ENCODE data around the gene ATXN3L. TPM values are rescaled to one million over a fixed set of nuclear protein-coding genes. Genes with fewer than 3 reads are reported as not detected.

Gene ATXN3L
- total RNA-seq, 4 donors from 2014 or later, result not detected

DNA sequence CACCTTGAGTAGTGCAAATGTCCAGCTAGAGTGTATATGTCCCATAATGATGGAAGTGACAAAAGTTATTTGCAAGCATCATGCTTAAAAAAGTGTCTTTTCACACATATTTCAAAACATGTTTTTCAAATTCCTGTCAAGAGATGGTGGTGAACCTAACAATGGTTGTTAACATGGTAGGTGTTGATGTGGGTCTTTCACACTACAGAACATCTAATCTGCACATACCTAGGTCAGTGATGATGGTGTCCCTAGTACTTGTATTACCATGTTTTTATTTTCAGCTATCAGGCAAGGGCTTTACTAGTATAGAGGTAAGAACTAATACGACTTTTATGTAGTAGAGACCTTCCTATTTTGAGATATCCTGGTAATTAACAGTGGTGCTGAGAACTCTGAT is 3.4 kb upstream of the ATXN3L start:
- H3K27ac ChIP-seq (replicated peaks in 1 of 4), result no peak overlapping the region
- H3K9me3 ChIP-seq, result no peaks in the 10 kb centered on the region
- no peaks in the 10 kb centered on the region for H3K27me3 ChIP-seq
- no peaks in the 10 kb centered on the region for H3K4me1 ChIP-seq
- H3K36me3 ChIP-seq, result no peaks in the 10 kb centered on the region
- TF ChIP-seq EP300 (IDR thresholded peaks at IDR 0.05), result no peak
- no peak for TF ChIP-seq POLR2A (IDR thresholded peaks at IDR 0.05; ENCODE audit: low read depth)
- TF ChIP-seq, protein P1, sequence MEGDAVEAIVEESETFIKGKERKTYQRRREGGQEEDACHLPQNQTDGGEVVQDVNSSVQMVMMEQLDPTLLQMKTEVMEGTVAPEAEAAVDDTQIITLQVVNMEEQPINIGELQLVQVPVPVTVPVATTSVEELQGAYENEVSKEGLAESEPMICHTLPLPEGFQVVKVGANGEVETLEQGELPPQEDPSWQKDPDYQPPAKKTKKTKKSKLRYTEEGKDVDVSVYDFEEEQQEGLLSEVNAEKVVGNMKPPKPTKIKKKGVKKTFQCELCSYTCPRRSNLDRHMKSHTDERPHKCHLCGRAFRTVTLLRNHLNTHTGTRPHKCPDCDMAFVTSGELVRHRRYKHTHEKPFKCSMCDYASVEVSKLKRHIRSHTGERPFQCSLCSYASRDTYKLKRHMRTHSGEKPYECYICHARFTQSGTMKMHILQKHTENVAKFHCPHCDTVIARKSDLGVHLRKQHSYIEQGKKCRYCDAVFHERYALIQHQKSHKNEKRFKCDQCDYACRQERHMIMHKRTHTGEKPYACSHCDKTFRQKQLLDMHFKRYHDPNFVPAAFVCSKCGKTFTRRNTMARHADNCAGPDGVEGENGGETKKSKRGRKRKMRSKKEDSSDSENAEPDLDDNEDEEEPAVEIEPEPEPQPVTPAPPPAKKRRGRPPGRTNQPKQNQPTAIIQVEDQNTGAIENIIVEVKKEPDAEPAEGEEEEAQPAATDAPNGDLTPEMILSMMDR (IDR thresholded peaks at IDR 0.05), result no peak
- TF ChIP-seq POLR2AphosphoS5 (IDR thresholded peaks at IDR 0.05), result no peak
- no peak for DNase-seq (ENCODE audit: extremely low spot score)
- intact Hi-C loops (cut with DNase I), result no loop called here
- no peak overlapping the region for H3K4me3 ChIP-seq
- 79% methylated on average over 1 of the region's 1 CpG for whole genome bisulfite sequencing

DNA sequence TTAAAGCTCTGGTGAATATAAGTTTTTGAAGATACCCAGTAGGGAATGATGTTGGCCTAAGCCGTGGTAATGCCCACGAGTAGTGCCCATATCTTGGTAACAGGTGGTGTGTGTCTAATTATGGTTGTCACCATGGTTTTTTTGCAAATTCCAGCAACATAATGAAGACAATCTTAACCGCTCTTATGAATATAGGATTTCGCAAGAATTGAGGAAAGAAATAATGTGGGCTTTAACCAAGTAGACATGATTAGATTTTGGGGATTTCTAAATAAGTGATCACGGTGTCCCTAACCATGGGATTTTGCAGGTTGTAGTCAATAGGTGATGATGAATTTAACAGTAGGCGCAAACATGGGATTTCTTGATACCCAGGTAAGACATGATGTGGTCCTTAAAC is 2.5 kb downstream of the ATXN3L start:
- no peak for DNase-seq (ENCODE audit: extremely low spot score)
- 93% methylated on average over 6 of the region's 6 CpGs for WGBS
- Histone ChIP-seq H3K27me3 (no peaks in the 10 kb centered on the region), H3K36me3 (no peaks in the 10 kb centered on the region), H3K9me3 (no peaks in the 10 kb centered on the region), H3K27ac (replicated peaks in 1 of 4) (no peak overlapping the region), H3K4me3 (no peak overlapping the region), H3K4me1 (no peaks in the 10 kb centered on the region)
- intact Hi-C loops (cut with DNase I), result no loop called here
- TF ChIP-seq POLR2A (IDR thresholded peaks at IDR 0.05; ENCODE audit: low read depth) (no peak), POLR2AphosphoS5 (IDR thresholded peaks at IDR 0.05) (no peak), EP300 (IDR thresholded peaks at IDR 0.05) (no peak)
- TF ChIP-seq, protein P1 (IDR thresholded peaks at IDR 0.05), result no peak

DNA sequence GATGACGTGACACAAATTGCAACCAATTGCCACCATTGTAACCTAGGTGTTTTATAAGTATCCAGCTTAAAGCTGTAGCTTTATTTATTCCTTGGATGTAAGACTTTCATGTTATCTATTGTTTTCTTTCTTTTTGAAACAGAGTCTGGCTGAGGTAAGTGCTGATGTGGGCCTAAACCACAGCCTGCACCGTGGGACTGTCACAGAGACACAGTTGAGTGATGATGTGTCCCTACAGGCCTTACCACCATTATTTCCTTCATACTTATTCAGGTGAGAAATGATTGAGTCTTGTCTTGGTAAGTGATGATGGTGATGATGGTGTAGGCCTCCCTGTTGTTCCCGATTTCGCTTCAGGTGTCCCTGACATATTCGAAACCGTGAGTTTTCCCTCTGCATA is 8.3 kb downstream of the ATXN3L start:
- intact Hi-C loops (cut with DNase I), result no loop called here
- WGBS, result 91% methylated on average over 6 of the region's 6 CpGs
- no peak overlapping the region for H3K27ac ChIP-seq (replicated peaks in 1 of 4)
- TF ChIP-seq POLR2A (IDR thresholded peaks at IDR 0.05; ENCODE audit: low read depth), result no peak
- TF ChIP-seq POLR2AphosphoS5 (IDR thresholded peaks at IDR 0.05), result no peak
- TF ChIP-seq, protein P1 (IDR thresholded peaks at IDR 0.05), result no peak
- TF ChIP-seq EP300 (IDR thresholded peaks at IDR 0.05), result no peak
- no peak overlapping the region for H3K4me3 ChIP-seq
- H3K27me3 ChIP-seq, result no peaks in the 10 kb centered on the region
- no peaks in the 10 kb centered on the region for H3K4me1 ChIP-seq
- no peaks in the 10 kb centered on the region for H3K9me3 ChIP-seq
- no peaks in the 10 kb centered on the region for H3K36me3 ChIP-seq
- no peak for DNase-seq (ENCODE audit: extremely low spot score)

DNA sequence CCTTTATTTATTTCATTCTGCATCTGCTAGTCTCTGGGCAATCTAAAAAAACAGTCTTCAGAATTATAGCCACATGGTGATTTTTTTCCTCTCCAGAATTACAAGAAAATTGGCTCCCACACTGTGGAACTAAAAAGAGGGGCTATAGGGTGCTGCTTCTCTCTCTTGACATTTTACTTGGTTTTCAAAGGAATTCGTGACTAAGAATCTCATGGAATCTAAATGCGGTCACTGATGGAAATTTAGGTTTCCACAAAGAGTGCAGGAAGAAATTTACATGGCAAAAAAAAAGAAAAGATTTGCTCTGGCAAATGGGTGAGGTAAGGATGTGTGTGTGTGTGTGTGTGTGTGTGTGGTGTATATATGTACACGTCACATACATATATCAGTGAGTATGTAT is 10.2 kb downstream of the ATXN3L start:
- no peak for TF ChIP-seq POLR2AphosphoS5 (IDR thresholded peaks at IDR 0.05)
- TF ChIP-seq EP300 (IDR thresholded peaks at IDR 0.05), result no peak
- TF ChIP-seq, protein P1 (IDR thresholded peaks at IDR 0.05), result no peak
- H3K4me1 ChIP-seq, result no peaks in the 10 kb centered on the region
- H3K4me3 ChIP-seq, result no peak overlapping the region
- no peak overlapping the region for H3K27ac ChIP-seq (replicated peaks in 1 of 4)
- no peaks in the 10 kb centered on the region for H3K36me3 ChIP-seq
- H3K9me3 ChIP-seq, result no peaks in the 10 kb centered on the region
- intact Hi-C loops (cut with DNase I), result no loop called here
- no peaks in the 10 kb centered on the region for H3K27me3 ChIP-seq
- WGBS, result 85% methylated on average over 3 of the region's 3 CpGs
- DNase-seq (ENCODE audit: extremely low spot score), result no peak

DNA sequence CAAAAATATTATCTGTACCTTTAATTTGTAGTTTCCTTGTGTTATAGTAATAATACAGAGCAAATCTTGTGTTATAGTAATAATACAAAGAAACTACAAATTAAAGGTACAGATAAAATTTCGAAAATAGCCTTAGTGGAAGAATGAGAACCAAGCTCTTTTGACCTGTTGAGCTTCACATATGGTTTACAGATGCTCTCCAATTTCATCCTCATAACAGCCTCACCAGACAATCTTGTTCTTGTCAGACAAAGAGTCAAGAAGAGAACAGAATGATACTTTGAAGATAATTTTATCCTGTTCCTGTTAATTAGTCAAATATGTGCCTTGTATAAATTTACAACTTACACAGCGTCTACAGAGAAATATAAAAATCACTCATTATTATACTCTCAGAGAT is 12.8 kb downstream of the ATXN3L start:
- no peak overlapping the region for H3K4me3 ChIP-seq
- DNase-seq (ENCODE audit: extremely low spot score), result no peak
- H3K9me3 ChIP-seq, result no peaks in the 10 kb centered on the region
- no peaks in the 10 kb centered on the region for H3K36me3 ChIP-seq
- TF ChIP-seq POLR2A (IDR thresholded peaks at IDR 0.05; ENCODE audit: low read depth), result no peak
- H3K27ac ChIP-seq (replicated peaks in 1 of 4), result no peak overlapping the region
- WGBS, result 74% methylated on average over 2 of the region's 2 CpGs
- intact Hi-C loops (cut with DNase I), result no loop called here
- H3K27me3 ChIP-seq, result no peaks in the 10 kb centered on the region
- no peaks in the 10 kb centered on the region for H3K4me1 ChIP-seq
